ENCODE results near the gene HPSE2. TPM values are rescaled to one million over a fixed set of nuclear protein-coding genes. Genes with fewer than 3 reads are reported as not detected.
A peak's percentile ranks its signal among the peaks of the same experiment; 100 is the strongest.

HPSE2 gene
- total RNA-seq, 1 donor: not detected

GRCh38 chr10:98432330-98432729, 803.3 kb downstream of the HPSE2 start:
- no peak for DNase-seq (ENCODE audit: low read depth)
- no peak overlapping the region for H3K4me3 ChIP-seq (ENCODE audit: low read depth, low read length)
- no peak for TF ChIP-seq CTCF (IDR thresholded peaks at IDR 0.05; ENCODE audit: insufficient read depth, low read length)

- H3K4me3 ChIP-seq (ENCODE audit: low read depth, low read length): no peak overlapping the region
- DNase-seq (ENCODE audit: low read depth): no peak
- no peak for TF ChIP-seq CTCF (IDR thresholded peaks at IDR 0.05; ENCODE audit: insufficient read depth, low read length)
Observed at GRCh38 chr10:98431016-98431415, 804.6 kb downstream of the HPSE2 start.

DNA sequence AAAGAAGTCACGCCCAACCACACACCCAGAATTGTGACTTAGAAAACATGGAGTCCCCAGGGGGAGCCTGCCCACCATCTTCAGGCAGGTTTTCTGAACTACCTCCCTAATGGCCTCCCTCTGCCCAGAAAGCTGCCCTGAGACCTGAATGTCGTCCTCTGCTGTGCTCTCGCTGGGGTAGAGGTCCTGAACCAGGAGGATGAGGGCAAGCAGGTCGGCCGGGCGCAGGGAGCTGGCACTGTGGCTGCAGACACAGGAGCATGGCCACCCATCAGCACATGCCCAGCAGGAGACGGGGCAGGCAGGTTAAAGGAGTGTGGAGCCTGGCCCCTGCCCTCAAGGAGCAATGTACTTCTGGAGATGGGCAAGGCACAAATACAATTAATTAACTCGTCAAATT, 805.2 kb downstream of the HPSE2 start:
- H3K4me3 ChIP-seq (ENCODE audit: low read depth, low read length): no peak overlapping the region
- no peak for TF ChIP-seq CTCF (IDR thresholded peaks at IDR 0.05; ENCODE audit: insufficient read depth, low read length)
- DNase-seq (ENCODE audit: low read depth): no peak

GRCh38 chr10:98429320-98430072, 806.2 kb downstream of the HPSE2 start:
- no peak for TF ChIP-seq CTCF (IDR thresholded peaks at IDR 0.05; ENCODE audit: insufficient read depth, low read length)
- DNase-seq (ENCODE audit: low read depth): no peak
- no peak overlapping the region for H3K4me3 ChIP-seq (ENCODE audit: low read depth, low read length)

- no peak for DNase-seq (ENCODE audit: low read depth)
- no peak for TF ChIP-seq CTCF (IDR thresholded peaks at IDR 0.05; ENCODE audit: insufficient read depth, low read length)
- H3K4me3 ChIP-seq (ENCODE audit: low read depth, low read length): no peak overlapping the region
Observed at GRCh38 chr10:98427011-98427515, 808.6 kb downstream of the HPSE2 start.

DNA sequence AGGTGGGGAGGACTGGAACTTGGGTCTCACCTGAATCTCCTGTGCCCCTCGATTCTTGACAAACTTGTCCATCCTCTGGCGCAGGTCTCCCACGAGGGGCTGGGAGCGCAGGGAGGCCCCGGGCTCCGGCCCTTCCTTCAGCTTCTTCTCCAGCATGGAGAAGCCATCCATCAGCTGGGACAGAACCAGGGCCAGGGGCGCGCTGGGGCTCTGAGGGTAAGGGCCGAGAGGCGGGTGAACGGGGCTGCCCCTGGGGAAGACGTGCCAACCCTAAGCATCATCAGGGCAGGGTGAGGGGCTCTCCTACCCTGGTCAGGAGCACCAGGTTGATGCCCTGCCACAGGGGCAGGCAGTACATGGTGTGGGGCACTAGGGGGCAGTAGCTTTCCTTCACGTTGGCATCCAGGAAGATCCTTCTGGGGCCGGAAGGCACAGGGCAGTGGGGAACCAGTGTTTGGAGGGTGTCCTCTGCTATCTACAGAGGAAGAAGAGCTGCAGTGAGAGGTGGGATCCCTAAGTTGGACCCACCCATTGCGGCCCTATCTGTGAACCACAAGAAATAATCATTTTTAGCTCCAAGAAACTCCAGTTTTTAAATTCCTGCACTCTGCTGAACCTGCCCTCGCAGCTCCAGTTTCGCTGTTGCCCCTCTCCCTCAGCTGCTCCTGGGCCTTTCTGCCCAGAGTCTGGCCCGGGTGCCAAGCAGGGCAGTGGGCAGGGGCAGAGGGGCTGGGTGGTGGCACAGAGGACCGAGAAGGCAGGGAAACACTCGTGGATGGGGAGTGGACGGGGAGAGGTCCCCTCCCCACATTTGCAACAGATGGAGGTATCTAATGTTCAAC, 809.9 kb downstream of the HPSE2 start:
- no peak overlapping the region for H3K4me3 ChIP-seq (ENCODE audit: low read depth, low read length)
- DNase-seq (ENCODE audit: low read depth): peak; percentile 35
- TF ChIP-seq CTCF (IDR thresholded peaks at IDR 0.05; ENCODE audit: insufficient read depth, low read length): peak; percentile 79
